IPS-NIHi7 (cell line): ENCODE results near the gene RALGPS1.

Experiments used
- DNase-seq: peaks from one replicate; pipeline ENCODE4 v3.0.0; 2012; ENCODE audit warnings: mixed read lengths; ENCODE audit errors: extremely low spot score

Gene RALGPS1

DNA sequence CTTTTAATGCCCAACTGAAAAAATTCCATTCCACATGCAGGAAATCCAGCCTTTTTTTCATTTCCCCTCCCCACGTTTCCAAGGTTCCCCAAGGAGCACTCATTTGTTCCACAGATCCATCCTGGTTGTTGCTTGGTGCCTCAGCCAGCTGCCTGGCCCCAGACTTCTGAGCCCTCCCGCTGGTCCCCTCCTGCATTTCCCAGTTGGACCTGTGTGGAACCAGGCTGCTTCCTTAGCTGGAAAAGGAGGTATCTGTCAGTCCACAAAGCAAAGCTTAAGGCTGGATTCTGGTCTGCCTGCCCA lies 163.0 kb downstream of the RALGPS1 start:
- no peak for DNase-seq

DNA sequence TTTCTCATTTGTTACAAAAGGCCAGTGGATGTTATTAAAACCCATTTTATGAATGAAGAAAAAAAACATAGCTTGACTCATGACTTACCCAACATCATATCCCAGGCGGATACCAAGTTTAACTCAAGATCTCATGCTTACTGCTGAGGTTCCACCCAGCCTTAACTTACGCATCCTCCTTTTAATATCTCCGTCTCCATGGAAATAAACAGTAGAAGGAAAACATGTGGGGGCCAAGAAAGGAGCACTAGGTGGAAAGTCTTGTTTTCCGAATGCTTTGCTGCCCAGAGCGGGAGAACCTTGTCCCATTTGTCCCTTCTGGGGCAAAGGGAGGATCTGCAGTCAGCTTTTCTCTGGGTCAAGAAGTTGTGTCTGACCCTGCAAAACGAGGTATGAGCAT lies 163.8 kb downstream of the RALGPS1 start:
- no peak for DNase-seq

DNA sequence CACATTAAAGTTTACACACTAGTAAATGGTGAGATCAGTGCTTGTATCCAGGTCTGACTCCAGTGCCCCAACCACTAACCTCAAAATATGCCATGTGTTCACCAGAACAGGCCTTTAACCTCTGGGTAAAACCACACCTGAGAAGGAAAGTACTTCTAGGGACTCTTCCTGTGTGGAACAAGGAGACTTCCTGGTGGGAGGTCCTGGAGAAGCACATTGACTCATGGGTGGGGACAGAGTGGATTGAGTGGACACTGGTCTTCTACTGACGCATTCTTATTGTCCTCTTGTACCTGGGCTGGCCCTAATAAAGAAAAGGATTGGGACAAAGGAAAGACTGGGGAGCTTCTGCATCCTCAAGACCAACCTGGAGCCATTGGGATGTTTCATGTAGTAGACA lies 164.4 kb downstream of the RALGPS1 start:
- no peak for DNase-seq

- DNase-seq, result no peak
Measured at GRCh38 chr9:127079446-127080140, 165.0 kb downstream of the RALGPS1 start.

GRCh38 chr9:127081250-127082185 lies 166.9 kb downstream of the RALGPS1 start:
- no peak for DNase-seq

- no peak for DNase-seq
Measured at GRCh38 chr9:127083138-127083980, 168.8 kb downstream of the RALGPS1 start.

- DNase-seq, result no peak
Measured at GRCh38 chr9:127084076-127085039, 169.8 kb downstream of the RALGPS1 start.

- no peak for DNase-seq
Measured at GRCh38 chr9:127085186-127085585, 170.6 kb downstream of the RALGPS1 start.

DNA sequence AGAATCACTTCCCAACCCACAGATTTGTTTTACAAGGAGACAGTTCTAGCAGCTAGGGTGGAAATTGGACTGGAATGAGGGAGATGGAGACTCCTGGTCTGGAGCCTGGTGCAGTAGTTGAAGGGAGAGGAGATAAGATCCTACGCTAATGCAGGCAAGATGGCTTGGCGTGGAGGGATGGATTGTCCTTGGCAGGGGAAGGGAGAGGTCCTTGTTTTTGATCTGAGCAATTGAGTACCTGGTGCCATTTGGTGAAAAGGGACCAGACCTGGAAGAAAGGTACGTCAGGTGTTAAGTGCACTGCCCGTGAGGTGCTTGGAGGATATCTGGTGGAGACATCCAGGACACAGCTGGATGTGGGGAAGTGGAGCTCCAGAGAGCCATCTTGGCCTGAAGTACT lies 172.2 kb downstream of the RALGPS1 start:
- DNase-seq, result no peak

GRCh38 chr9:127087411-127087810 lies 172.8 kb downstream of the RALGPS1 start:
- no peak for DNase-seq

GRCh38 chr9:127087836-127088235 lies 173.3 kb downstream of the RALGPS1 start:
- DNase-seq, result no peak

GRCh38 chr9:127088724-127089615 lies 174.4 kb downstream of the RALGPS1 start:
- no peak for DNase-seq

GRCh38 chr9:127089631-127090081 lies 175.1 kb downstream of the RALGPS1 start:
- DNase-seq, result no peak

DNA sequence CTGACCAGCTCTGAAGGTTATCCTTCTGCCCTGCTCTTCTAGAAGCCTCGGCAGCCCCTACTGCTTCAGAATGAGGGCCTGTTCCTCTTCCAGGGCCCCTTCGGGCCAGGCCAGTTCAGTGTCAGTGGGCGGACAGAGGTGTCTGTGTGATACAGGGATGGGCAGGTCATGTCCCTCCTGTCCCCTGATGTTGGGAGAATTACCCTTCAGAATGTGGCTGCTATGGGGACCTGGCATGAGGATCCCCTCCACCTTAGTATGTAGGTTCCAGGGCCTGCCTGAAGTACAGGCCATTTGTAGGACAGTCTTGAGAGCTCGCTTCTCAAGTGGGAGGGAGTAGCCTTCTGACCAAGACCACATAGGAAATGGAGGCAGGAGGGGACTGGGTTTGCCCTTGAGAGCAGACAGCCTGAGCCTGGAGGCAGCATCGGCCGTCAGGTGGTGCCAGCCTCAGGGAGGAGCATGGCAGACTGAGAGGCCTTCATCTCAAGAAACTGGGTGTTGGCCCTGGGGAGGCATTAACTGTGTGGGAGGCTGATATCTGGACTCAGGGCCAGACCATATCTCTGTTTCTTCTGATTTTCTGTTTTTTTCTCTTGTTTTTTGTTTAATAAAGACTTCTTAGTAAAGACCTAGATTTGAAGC lies 175.9 kb downstream of the RALGPS1 start:
- no peak for DNase-seq

- no peak for DNase-seq
Measured at GRCh38 chr9:127091526-127091925, 176.9 kb downstream of the RALGPS1 start.

- DNase-seq, result no peak
Measured at GRCh38 chr9:127092041-127092608, 177.5 kb downstream of the RALGPS1 start.

- no peak for DNase-seq
Measured at GRCh38 chr9:127093319-127094020, 178.9 kb downstream of the RALGPS1 start.

DNA sequence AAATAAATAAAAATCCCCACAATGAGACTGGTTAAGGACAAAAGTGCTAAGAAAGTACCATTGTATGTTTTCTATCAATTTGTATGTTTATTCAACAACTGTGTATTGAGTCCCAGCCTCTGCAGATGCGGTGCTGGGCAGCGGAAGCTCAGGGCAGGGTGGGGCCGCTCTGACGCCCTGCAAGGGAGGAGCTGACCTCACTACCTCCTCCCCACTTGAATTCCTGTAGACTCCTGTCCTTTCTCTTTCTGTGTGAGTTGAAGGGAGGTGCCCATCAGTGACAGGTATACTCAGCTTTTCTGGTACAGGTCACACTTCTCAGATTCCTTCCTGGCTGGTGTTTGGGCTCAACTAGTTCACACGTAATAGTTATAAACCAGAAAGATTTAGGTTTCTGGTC lies 180.8 kb downstream of the RALGPS1 start:
- no peak for DNase-seq
